Trophoblast cell (in vitro differentiated cells and primary cell): ENCODE results near the gene ATP6V1A.

Experiments used
- DNase-seq, 2 donors: peaks; one replicate each; pipeline ENCODE4 v3.0.0-alpha.2; 2016
- H2AFZ ChIP-seq: 2 replicates; pipeline ENCODE4 v1.6.1; 2013; ENCODE audit warnings: low read length, moderate library complexity, mild to moderate bottlenecking; ENCODE audit not compliant: insufficient read depth, poor library complexity
- H2AK5ac ChIP-seq: 2 replicates; pipeline ENCODE4 v1.6.1; 2013; ENCODE audit warnings: mild to moderate bottlenecking, low read length
- H2BK120ac ChIP-seq: 2 replicates; pipeline ENCODE4 v1.6.1; 2013; ENCODE audit warnings: low read length, mild to moderate bottlenecking, moderate library complexity; ENCODE audit not compliant: insufficient read depth, poor library complexity
- H2BK12ac ChIP-seq: 2 replicates; pipeline ENCODE4 v1.6.1; 2013; ENCODE audit warnings: mild to moderate bottlenecking, low read length, moderate library complexity
- H2BK5ac ChIP-seq: 2 replicates; pipeline ENCODE4 v1.6.1; 2013; ENCODE audit warnings: low read length, low read depth, moderate library complexity, mild to moderate bottlenecking; ENCODE audit not compliant: poor library complexity
- H3K14ac ChIP-seq: 2 replicates; pipeline ENCODE4 v1.6.1; 2013; ENCODE audit warnings: mild to moderate bottlenecking, low read length
- H3K18ac ChIP-seq: 2 replicates; pipeline ENCODE4 v1.6.1; 2013; ENCODE audit warnings: mild to moderate bottlenecking, low read length
- H3K23ac ChIP-seq: 2 replicates; pipeline ENCODE4 v1.6.1; 2013; ENCODE audit warnings: low read length
- H3K27ac ChIP-seq: 2 replicates; pipeline ENCODE4 v1.5.1; 2013; ENCODE audit warnings: low read depth, mild to moderate bottlenecking, inconsistent platforms, low read length, moderate library complexity
- H3K27me3 ChIP-seq: 2 replicates; pipeline ENCODE4 v1.6.1; 2013; ENCODE audit warnings: inconsistent platforms, mild to moderate bottlenecking, low read length, moderate library complexity; ENCODE audit not compliant: insufficient read depth
- H3K36me3 ChIP-seq, 2 experiments: 1 replicate in 1 of 2; 2 replicates in 1 of 2; pipeline ENCODE4 v1.6.1; 2013; ENCODE audit warnings: low read length in 2 of 2, mild to moderate bottlenecking in 2 of 2, moderate library complexity in 1 of 2; ENCODE audit not compliant: insufficient read depth in 2 of 2, control insufficient read depth in 1 of 2
- H3K4ac ChIP-seq: 2 replicates; pipeline ENCODE4 v1.6.1; 2013; ENCODE audit warnings: low read depth, mild to moderate bottlenecking, low read length, moderate library complexity
- H3K4me1 ChIP-seq, 2 experiments: 1 replicate in 1 of 2; 2 replicates in 1 of 2; pipeline ENCODE4 v1.6.1; 2013; ENCODE audit warnings: low read length in 2 of 2, mild to moderate bottlenecking in 2 of 2, moderate library complexity in 1 of 2; ENCODE audit not compliant: insufficient read depth in 2 of 2, control insufficient read depth in 1 of 2
- H3K4me2 ChIP-seq: 2 replicates; pipeline ENCODE4 v1.6.1; 2013; ENCODE audit warnings: inconsistent platforms, mild to moderate bottlenecking, low read length, moderate library complexity
- H3K4me3 ChIP-seq: 2 replicates; pipeline ENCODE4 v1.5.1; 2013; ENCODE audit warnings: mild to moderate bottlenecking, low read depth, low read length, inconsistent platforms
- H3K79me1 ChIP-seq: one replicate; pipeline ENCODE4 v1.6.1; 2013; ENCODE audit warnings: low read length
- H3K79me2 ChIP-seq: 2 replicates; pipeline ENCODE4 v1.6.1; 2013; ENCODE audit warnings: low read length, mild to moderate bottlenecking; ENCODE audit not compliant: control insufficient read depth, insufficient read depth, poor library complexity
- H3K9ac ChIP-seq: 2 replicates; pipeline ENCODE4 v1.6.1; 2013; ENCODE audit warnings: mild to moderate bottlenecking, low read length
- H3K9me3 ChIP-seq: 2 replicates; pipeline ENCODE4 v1.6.1; 2013; ENCODE audit warnings: low read depth, mild to moderate bottlenecking, control low read depth, inconsistent platforms, low read length; ENCODE audit not compliant: insufficient read depth
- H4K12ac ChIP-seq: 2 replicates; pipeline ENCODE4 v1.6.1; 2013; ENCODE audit warnings: low read depth, mild to moderate bottlenecking, low read length, moderate library complexity
- H4K8ac ChIP-seq: 2 replicates; pipeline ENCODE4 v1.6.1; 2013; ENCODE audit warnings: low read depth, mild to moderate bottlenecking, low read length, moderate library complexity
- H4K91ac ChIP-seq: one replicate; pipeline ENCODE4 v1.6.1; 2013; ENCODE audit warnings: low read depth, mild to moderate bottlenecking, low read length, moderate library complexity
- WGBS: extraction: QIAGEN DNeasy Blood & Tissue Kit; methylation state at CpG from one replicate; pipeline ENCODE4 v1.1.7; 2013; ENCODE audit warnings: missing lambda C conversion rate; ENCODE audit not compliant: insufficient read length, insufficient coverage; ENCODE audit errors: extremely low coverage; 5-methylcytosine and 5-hydroxymethylcytosine counted together

The ATP6V1A gene

DNA sequence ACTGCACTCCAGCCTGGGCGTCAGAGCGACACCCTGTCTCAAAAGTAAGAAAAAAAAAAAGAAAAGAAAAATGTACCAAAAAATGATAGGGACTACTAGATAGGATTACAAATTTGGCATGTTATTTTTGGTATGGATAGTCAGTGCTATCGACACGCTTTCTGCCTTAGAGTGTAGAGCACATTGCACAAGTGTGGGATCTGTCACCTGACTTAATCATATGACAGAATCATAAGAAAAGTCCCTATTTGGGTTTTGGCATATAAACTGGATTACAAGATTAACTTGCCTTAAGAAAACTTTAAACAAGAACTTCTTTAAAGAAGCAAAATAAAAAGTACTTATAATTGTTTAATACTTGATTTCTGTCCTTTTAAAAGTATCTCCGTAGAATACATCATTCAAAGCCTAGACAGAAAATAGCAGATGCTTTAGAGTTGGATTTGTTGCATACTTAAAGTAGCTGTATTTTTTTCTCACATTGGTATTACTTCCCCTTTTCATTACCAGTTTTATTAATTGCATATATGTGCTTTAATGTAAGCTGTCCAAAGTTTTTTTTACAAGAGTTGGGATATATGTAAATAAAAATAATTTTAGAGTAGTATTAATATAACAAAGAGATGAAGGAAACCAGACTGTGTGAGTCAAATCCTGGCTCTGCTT lies 7.8 kb downstream of the ATP6V1A start:
- no CpG with 5 or more reads among the region's 5 CpGs for WGBS

DNA sequence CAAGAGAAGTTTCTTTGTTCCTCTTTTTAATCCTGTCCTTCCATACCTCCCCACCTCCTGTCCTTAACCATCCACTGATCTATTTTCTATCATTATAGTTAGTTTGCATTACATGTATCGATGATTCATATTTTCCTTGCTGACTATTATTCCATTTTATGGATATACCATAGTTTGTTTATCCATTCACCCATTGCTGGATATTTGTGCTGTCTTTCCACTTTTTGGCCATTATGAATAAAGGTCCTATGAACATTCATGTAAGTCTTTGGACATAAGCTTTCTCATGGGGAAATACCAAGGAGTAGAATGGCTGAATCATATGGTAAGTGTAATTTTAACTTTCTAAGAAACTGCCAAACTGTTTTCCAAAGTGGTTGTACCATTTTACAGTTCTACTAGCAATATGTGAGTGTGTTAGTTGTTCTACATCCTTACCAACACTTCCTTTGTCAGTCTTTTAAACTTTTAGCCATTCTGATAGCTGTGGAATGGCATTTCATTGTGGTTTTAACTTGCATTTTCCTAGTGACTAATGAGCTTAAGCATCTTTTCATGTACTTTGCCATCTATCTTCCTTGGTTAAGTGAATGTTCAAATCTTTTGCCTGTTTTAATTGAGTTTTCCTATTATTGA lies 11.7 kb downstream of the ATP6V1A start:
- Histone ChIP-seq H3K27me3 (no peaks in the 10 kb centered on the region), H2AFZ (no peak overlapping the region), H2BK5ac (no peak overlapping the region), H3K4me2 (no peak overlapping the region), H3K27ac (no peak overlapping the region), H3K79me2 (no peaks in the 10 kb centered on the region), H2BK120ac (no peak overlapping the region), H4K12ac (no peak overlapping the region), H3K18ac (no peak overlapping the region), H3K14ac (no peak overlapping the region), H3K79me1 (no peaks in the 10 kb centered on the region), H3K4ac (no peak overlapping the region), H3K4me3 (no peak overlapping the region), H3K36me3 (no peaks in the 10 kb centered on the region), H2AK5ac (no peak overlapping the region), H2BK12ac (no peak overlapping the region), H4K8ac (no peak overlapping the region), H4K91ac (no peak overlapping the region), H3K4me1 (no peaks in the 10 kb centered on the region), H3K23ac (no peak overlapping the region), H3K9ac (no peak overlapping the region), H3K9me3 (no peaks in the 10 kb centered on the region)
- no CpG with 5 or more reads among the region's 1 CpG for WGBS
- DNase-seq: no peak

More for the DNA sequence above, 7.8 kb downstream of the ATP6V1A start:
- no peaks in the 10 kb centered on the region for H3K4me1 ChIP-seq
- no peaks in the 10 kb centered on the region for H3K27me3 ChIP-seq
- H2AK5ac ChIP-seq: no peak overlapping the region
- H3K36me3 ChIP-seq: no peaks in the 10 kb centered on the region
- H3K9ac ChIP-seq: no peak overlapping the region
- H4K8ac ChIP-seq: no peak overlapping the region
- no peaks in the 10 kb centered on the region for H3K79me2 ChIP-seq
- no peak overlapping the region for H2BK12ac ChIP-seq
- no peak overlapping the region for H4K91ac ChIP-seq
- no peak overlapping the region for H3K27ac ChIP-seq
- no peaks in the 10 kb centered on the region for H3K9me3 ChIP-seq
- H2BK120ac ChIP-seq: no peak overlapping the region
- no peak overlapping the region for H3K18ac ChIP-seq
- H3K4me3 ChIP-seq: no peak overlapping the region
- H4K12ac ChIP-seq: no peak overlapping the region
- no peak overlapping the region for H2AFZ ChIP-seq
- no peaks in the 10 kb centered on the region for H3K79me1 ChIP-seq
- no peak overlapping the region for H3K23ac ChIP-seq
- H3K4ac ChIP-seq: peak overlapping the region; percentile 46
- H3K14ac ChIP-seq: no peak overlapping the region
- H2BK5ac ChIP-seq: no peak overlapping the region
- peak in 1 of 2 donors; percentile 11 for DNase-seq
- no peak overlapping the region for H3K4me2 ChIP-seq

DNA sequence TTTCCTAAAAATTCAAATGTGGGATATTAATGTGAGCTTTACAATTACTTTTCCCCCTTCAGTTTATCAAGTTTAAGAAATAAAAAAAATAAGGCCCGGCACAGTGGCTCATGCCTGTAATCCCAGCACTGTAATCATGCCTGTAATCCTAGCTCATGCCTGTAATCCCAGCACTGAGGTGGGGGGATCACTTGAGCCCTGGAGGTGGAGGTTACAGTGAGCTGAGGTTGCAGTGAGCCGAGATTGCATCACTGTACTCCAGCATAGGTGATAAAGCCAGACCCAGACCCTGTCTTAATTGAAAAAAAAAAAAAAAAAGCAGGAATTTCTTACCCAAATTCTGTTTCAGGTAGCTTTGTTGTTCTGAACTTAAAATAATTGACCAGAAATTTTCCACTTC lies 17.9 kb downstream of the ATP6V1A start:
- Histone ChIP-seq H2BK12ac (no peak overlapping the region), H2BK120ac (no peak overlapping the region), H2AFZ (no peak overlapping the region), H4K8ac (no peak overlapping the region), H3K79me2 (no peaks in the 10 kb centered on the region), H3K27ac (no peak overlapping the region), H3K36me3 (peaks cover 0 to 3% of the 10 kb centered on the region in 2 experiments), H4K12ac (no peak overlapping the region), H3K79me1 (no peaks in the 10 kb centered on the region), H3K9me3 (no peaks in the 10 kb centered on the region), H3K14ac (no peak overlapping the region), H3K9ac (no peak overlapping the region), H3K4me3 (no peak overlapping the region), H2BK5ac (no peak overlapping the region), H3K4me2 (no peak overlapping the region), H3K27me3 (no peaks in the 10 kb centered on the region), H3K4me1 (no peaks in the 10 kb centered on the region), H2AK5ac (no peak overlapping the region), H3K18ac (no peak overlapping the region), H3K23ac (no peak overlapping the region), H4K91ac (no peak overlapping the region), H3K4ac (no peak overlapping the region)
- DNase-seq: no peak
- no CpG with 5 or more reads among the region's 2 CpGs for WGBS

DNA sequence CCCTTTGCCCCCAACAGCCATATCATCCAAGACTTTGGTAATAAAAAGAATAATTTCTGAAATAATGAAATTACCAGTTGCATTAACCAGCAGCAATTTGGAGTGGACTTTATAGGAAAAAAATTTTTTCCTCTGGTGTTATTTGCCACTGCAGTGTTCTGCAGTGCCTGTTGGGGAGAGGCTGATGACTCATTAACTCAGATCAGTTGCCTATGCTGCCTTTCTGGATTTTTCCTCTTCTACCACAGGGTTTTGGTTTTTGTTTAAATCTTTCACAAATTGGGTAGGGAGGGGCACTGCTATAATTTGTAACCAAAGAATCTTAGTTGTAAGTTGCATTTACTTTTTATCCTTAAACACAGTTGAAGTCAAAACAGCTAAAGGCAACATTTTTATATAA lies 22.7 kb downstream of the ATP6V1A start:
- Histone ChIP-seq H4K12ac (no peak overlapping the region), H4K8ac (no peak overlapping the region), H3K79me2 (no peaks in the 10 kb centered on the region), H3K18ac (no peak overlapping the region), H3K27ac (no peak overlapping the region), H3K14ac (no peak overlapping the region), H3K79me1 (no peaks in the 10 kb centered on the region), H2AFZ (no peak overlapping the region), H3K4me1 (no peaks in the 10 kb centered on the region), H3K27me3 (no peaks in the 10 kb centered on the region), H3K36me3 (peaks cover 0 to 3% of the 10 kb centered on the region in 2 experiments), H3K23ac (no peak overlapping the region), H2BK12ac (no peak overlapping the region), H3K4me2 (no peak overlapping the region), H3K9me3 (no peaks in the 10 kb centered on the region), H3K4me3 (no peak overlapping the region), H3K4ac (no peak overlapping the region), H2AK5ac (no peak overlapping the region), H4K91ac (no peak overlapping the region), H2BK5ac (no peak overlapping the region), H3K9ac (no peak overlapping the region), H2BK120ac (no peak overlapping the region)
- no peak for DNase-seq
